HepG2 (cell line): Measurements from ENCODE around the gene NSD1.

ENCODE experiments used
- BRCA1 ChIP-seq: sonication (generic); formaldehyde crosslinking; IDR thresholded peaks from 2 replicates; pipeline ENCODE4 v1.4.0; 2020; ENCODE audit warnings: missing genetic modification reagents
- EZH2 ChIP-seq: conservative IDR thresholded peaks from 2 replicates; pipeline ENCODE4 v1.6.1; 2012; ENCODE audit warnings: mild to moderate bottlenecking, low read depth, low read length, moderate library complexity
- KDM4B ChIP-seq: sonication (generic); formaldehyde crosslinking; IDR thresholded peaks from 2 replicates; pipeline ENCODE4 v1.4.0; 2020; ENCODE audit warnings: missing genetic modification reagents
- MZF1 ChIP-seq: sonication (generic); formaldehyde crosslinking; IDR thresholded peaks from 2 replicates; pipeline ENCODE4 v1.8.1; 2023; ENCODE audit warnings: mild to moderate bottlenecking, missing genetic modification reagents, borderline replicate concordance
- PAX8 ChIP-seq: sonication (generic); formaldehyde crosslinking; IDR thresholded peaks from 2 replicates; pipeline ENCODE4 v1.8.0; 2022; ENCODE audit warnings: mild to moderate bottlenecking, missing genetic modification reagents, borderline replicate concordance
- REPIN1 ChIP-seq: sonication (generic); formaldehyde crosslinking; IDR thresholded peaks from 2 replicates; pipeline ENCODE4 v1.8.0; 2022; ENCODE audit warnings: missing genetic modification reagents, low read depth, mild to moderate bottlenecking, borderline replicate concordance
- SP2 ChIP-seq: sonication (generic); formaldehyde crosslinking; IDR thresholded peaks from 2 replicates; pipeline ENCODE4 v1.5.1; 2020; ENCODE audit warnings: mild to moderate bottlenecking, missing genetic modification reagents
- ZNF563 ChIP-seq: sonication (generic); formaldehyde crosslinking; IDR thresholded peaks from 2 replicates; pipeline ENCODE4 v1.8.0; 2022; ENCODE audit warnings: mild to moderate bottlenecking, moderate library complexity, missing genetic modification reagents
- ZNF605 ChIP-seq: sonication (generic); formaldehyde crosslinking; IDR thresholded peaks from 2 replicates; pipeline ENCODE4 v1.8.0; 2022; ENCODE audit warnings: mild to moderate bottlenecking, missing genetic modification reagents
- TF ChIP-seq, protein P1 (sequence below): sonication (generic); formaldehyde crosslinking; IDR thresholded peaks from 2 replicates; pipeline ENCODE4 v1.8.1; 2023; ENCODE audit warnings: mild to moderate bottlenecking, missing genetic modification reagents
- TF ChIP-seq, protein P2 (sequence below): sonication (generic); formaldehyde crosslinking; IDR thresholded peaks from 2 replicates; pipeline ENCODE4 v1.5.0; 2020; ENCODE audit warnings: mild to moderate bottlenecking, missing genetic modification reagents, moderate library complexity
- TF ChIP-seq, protein P3 (sequence below): sonication (generic); formaldehyde crosslinking; IDR thresholded peaks from 2 replicates; pipeline ENCODE4 v1.5.0; 2020; ENCODE audit warnings: missing genetic modification reagents
- TF ChIP-seq, protein P4 (sequence below): sonication (generic); formaldehyde crosslinking; IDR thresholded peaks from 2 replicates; pipeline ENCODE4 v1.4.0; 2020; ENCODE audit warnings: missing genetic modification reagents

DNA sequence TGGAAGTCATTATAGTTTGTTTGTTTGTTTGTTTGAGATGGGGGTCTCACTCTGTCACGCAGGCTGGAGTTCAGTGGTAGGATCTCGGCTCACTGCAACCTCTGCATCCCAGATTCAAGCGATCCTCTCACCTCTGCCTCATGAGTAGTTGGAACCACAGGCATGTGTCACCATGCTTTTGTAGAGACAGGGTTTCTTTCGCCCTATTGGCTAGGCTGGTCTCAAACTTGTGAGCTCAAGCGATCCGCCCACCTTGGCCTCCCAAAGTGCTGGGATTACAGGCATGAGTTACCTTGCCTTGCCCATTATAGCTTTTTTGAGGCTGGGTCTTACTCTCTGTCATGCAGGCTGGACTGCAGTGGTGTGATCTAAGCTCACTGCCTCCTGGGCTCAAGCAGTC lies 28.8 kb downstream of the NSD1 start:
- TF ChIP-seq, protein P1, sequence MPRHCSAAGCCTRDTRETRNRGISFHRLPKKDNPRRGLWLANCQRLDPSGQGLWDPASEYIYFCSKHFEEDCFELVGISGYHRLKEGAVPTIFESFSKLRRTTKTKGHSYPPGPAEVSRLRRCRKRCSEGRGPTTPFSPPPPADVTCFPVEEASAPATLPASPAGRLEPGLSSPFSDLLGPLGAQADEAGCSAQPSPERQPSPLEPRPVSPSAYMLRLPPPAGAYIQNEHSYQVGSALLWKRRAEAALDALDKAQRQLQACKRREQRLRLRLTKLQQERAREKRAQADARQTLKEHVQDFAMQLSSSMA: no peak
- TF ChIP-seq PAX8 (no peak), ZNF605 (no peak), SP2 (CRISPR knock-in tag) (no peak), EZH2 (no peak), BRCA1 (no peak), KDM4B (no peak), MZF1 (CRISPR knock-in tag) (no peak), ZNF563 (CRISPR knock-in tag) (no peak), REPIN1 (CRISPR knock-in tag) (no peak)
- TF ChIP-seq, protein P2, sequence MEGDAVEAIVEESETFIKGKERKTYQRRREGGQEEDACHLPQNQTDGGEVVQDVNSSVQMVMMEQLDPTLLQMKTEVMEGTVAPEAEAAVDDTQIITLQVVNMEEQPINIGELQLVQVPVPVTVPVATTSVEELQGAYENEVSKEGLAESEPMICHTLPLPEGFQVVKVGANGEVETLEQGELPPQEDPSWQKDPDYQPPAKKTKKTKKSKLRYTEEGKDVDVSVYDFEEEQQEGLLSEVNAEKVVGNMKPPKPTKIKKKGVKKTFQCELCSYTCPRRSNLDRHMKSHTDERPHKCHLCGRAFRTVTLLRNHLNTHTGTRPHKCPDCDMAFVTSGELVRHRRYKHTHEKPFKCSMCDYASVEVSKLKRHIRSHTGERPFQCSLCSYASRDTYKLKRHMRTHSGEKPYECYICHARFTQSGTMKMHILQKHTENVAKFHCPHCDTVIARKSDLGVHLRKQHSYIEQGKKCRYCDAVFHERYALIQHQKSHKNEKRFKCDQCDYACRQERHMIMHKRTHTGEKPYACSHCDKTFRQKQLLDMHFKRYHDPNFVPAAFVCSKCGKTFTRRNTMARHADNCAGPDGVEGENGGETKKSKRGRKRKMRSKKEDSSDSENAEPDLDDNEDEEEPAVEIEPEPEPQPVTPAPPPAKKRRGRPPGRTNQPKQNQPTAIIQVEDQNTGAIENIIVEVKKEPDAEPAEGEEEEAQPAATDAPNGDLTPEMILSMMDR: no peak
- TF ChIP-seq, protein P3, sequence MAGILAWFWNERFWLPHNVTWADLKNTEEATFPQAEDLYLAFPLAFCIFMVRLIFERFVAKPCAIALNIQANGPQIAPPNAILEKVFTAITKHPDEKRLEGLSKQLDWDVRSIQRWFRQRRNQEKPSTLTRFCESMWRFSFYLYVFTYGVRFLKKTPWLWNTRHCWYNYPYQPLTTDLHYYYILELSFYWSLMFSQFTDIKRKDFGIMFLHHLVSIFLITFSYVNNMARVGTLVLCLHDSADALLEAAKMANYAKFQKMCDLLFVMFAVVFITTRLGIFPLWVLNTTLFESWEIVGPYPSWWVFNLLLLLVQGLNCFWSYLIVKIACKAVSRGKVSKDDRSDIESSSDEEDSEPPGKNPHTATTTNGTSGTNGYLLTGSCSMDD: no peak
- TF ChIP-seq, protein P4, sequence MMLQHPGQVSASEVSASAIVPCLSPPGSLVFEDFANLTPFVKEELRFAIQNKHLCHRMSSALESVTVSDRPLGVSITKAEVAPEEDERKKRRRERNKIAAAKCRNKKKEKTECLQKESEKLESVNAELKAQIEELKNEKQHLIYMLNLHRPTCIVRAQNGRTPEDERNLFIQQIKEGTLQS: no peak
